Mesenchymal stem cell (in vitro differentiated cells and primary cell): Measurements from ENCODE around the gene ABCD1.
A peak's percentile ranks its signal among the peaks of the same experiment; 100 is the strongest.

ENCODE experiments used
- DNase-seq: peaks from one replicate; pipeline ENCODE4 v3.0.0-alpha.2; 2013
- H2AFZ ChIP-seq: one replicate; pipeline ENCODE4 v1.6.1; 2013; ENCODE audit warnings: low read depth, mild to moderate bottlenecking, control low read depth, inconsistent platforms, low read length, moderate library complexity
- H2AK5ac ChIP-seq: 2 replicates; pipeline ENCODE4 v1.6.1; 2013; ENCODE audit warnings: low read length, moderate library complexity, mild to moderate bottlenecking, inconsistent platforms; ENCODE audit not compliant: severe bottlenecking
- H2BK120ac ChIP-seq: one replicate; pipeline ENCODE4 v1.6.1; 2013; ENCODE audit warnings: low read depth, mild to moderate bottlenecking, inconsistent platforms, low read length, moderate library complexity
- H2BK12ac ChIP-seq, 2 experiments: one replicate each; pipeline ENCODE4 v1.6.1; 2013; ENCODE audit warnings: inconsistent platforms in 2 of 2, low read length in 2 of 2, mild to moderate bottlenecking in 2 of 2, moderate library complexity in 2 of 2, control low read depth in 1 of 2
- H2BK15ac ChIP-seq: one replicate; pipeline ENCODE4 v1.6.1; 2013; ENCODE audit warnings: mild to moderate bottlenecking, low read depth, inconsistent platforms; ENCODE audit not compliant: poor library complexity, severe bottlenecking
- H2BK5ac ChIP-seq: 2 replicates; pipeline ENCODE4 v1.6.1; 2013; ENCODE audit warnings: low read depth, mild to moderate bottlenecking, low read length, control low read depth, inconsistent platforms; ENCODE audit not compliant: poor library complexity, severe bottlenecking
- H3K14ac ChIP-seq, 2 experiments: one replicate each; pipeline ENCODE4 v1.6.1; 2013; ENCODE audit warnings: inconsistent platforms in 2 of 2, low read length in 2 of 2, control low read depth in 1 of 2, mild to moderate bottlenecking in 1 of 2, moderate library complexity in 1 of 2
- H3K18ac ChIP-seq, 2 experiments: one replicate each; pipeline ENCODE4 v1.6.1; 2013; ENCODE audit warnings: inconsistent platforms in 2 of 2, low read length in 2 of 2, control low read depth in 1 of 2, low read depth in 1 of 2, mild to moderate bottlenecking in 1 of 2
- H3K23ac ChIP-seq, 2 experiments: one replicate each; pipeline ENCODE4 v1.6.1; 2013; ENCODE audit warnings: inconsistent platforms in 2 of 2, low read length in 2 of 2, mild to moderate bottlenecking in 2 of 2, moderate library complexity in 2 of 2, control low read depth in 1 of 2
- H3K27ac ChIP-seq: 2 replicates; pipeline ENCODE4 v1.5.1; 2013; ENCODE audit warnings: mild to moderate bottlenecking, moderate library complexity, low read length, control low read depth, inconsistent platforms; ENCODE audit not compliant: poor library complexity, severe bottlenecking
- H3K27me3 ChIP-seq, 2 experiments: 2 replicates each; pipeline versions ENCODE4 v1.6.1 to v1.7.0; 2013; ENCODE audit warnings: low read length in 2 of 2, mild to moderate bottlenecking in 2 of 2, moderate library complexity in 2 of 2, control low read depth in 1 of 2, inconsistent platforms in 1 of 2; ENCODE audit not compliant: control insufficient read depth in 1 of 2, insufficient read depth in 1 of 2
- H3K36me3 ChIP-seq, 2 experiments: 2 replicates each; pipeline versions ENCODE4 v1.6.1 to v1.7.0; 2013; ENCODE audit warnings: low read length in 2 of 2, control low read depth in 1 of 2, inconsistent platforms in 1 of 2, low read depth in 1 of 2, mild to moderate bottlenecking in 1 of 2; ENCODE audit not compliant: insufficient read depth in 2 of 2, control insufficient read depth in 1 of 2
- H3K4ac ChIP-seq, 2 experiments: one replicate each; pipeline ENCODE4 v1.6.1; 2013; ENCODE audit warnings: inconsistent platforms in 2 of 2, low read length in 2 of 2, mild to moderate bottlenecking in 2 of 2, moderate library complexity in 2 of 2, control low read depth in 1 of 2, low read depth in 1 of 2
- H3K4me1 ChIP-seq: 2 replicates; pipeline ENCODE4 v1.6.1; 2013; ENCODE audit warnings: low read depth, low read length, control low read depth; ENCODE audit not compliant: control insufficient read depth, insufficient read depth
- H3K4me2 ChIP-seq: 2 replicates; pipeline ENCODE4 v1.6.1; 2013; ENCODE audit warnings: low read length, mild to moderate bottlenecking, inconsistent platforms; ENCODE audit not compliant: poor library complexity, severe bottlenecking
- H3K4me3 ChIP-seq, 2 experiments: 2 replicates each; pipeline versions ENCODE4 v1.5.1 to v1.7.0; 2013; ENCODE audit warnings: low read length in 2 of 2, mild to moderate bottlenecking in 2 of 2, control low read depth in 1 of 2, low read depth in 1 of 2; ENCODE audit not compliant: insufficient read depth in 1 of 2
- H3K79me1 ChIP-seq: replicated peaks from 2 replicates; pipeline ENCODE4 v1.6.1; 2013; ENCODE audit warnings: mild to moderate bottlenecking, control low read depth, low read length, inconsistent platforms; ENCODE audit not compliant: poor library complexity, severe bottlenecking
- H3K9ac ChIP-seq: 2 replicates; pipeline ENCODE4 v1.7.0; 2013; ENCODE audit warnings: mild to moderate bottlenecking, low read length, moderate library complexity
- H3K9me3 ChIP-seq: 2 replicates; pipeline ENCODE4 v1.7.0; 2013; ENCODE audit warnings: mild to moderate bottlenecking, low read length; ENCODE audit not compliant: control insufficient read depth
- H4K8ac ChIP-seq: one replicate; pipeline ENCODE4 v1.6.1; 2013; ENCODE audit warnings: inconsistent platforms, mild to moderate bottlenecking, low read length, moderate library complexity
- H4K91ac ChIP-seq: one replicate; pipeline ENCODE4 v1.6.1; 2013; ENCODE audit warnings: mild to moderate bottlenecking, low read length, inconsistent platforms
- WGBS: methylation state at CpG from one replicate; pipeline ENCODE4 v1.1.7; 2013; ENCODE audit warnings: mixed read lengths; 5-methylcytosine and 5-hydroxymethylcytosine counted together

The ABCD1 gene

GRCh38 chrX:153719238-153719637 lies 5.4 kb upstream of the ABCD1 start:
- no peak overlapping the region for H2BK15ac ChIP-seq
- no peak overlapping the region for H3K18ac ChIP-seq
- H2AK5ac ChIP-seq: no peak overlapping the region
- peaks cover 4% of the 10 kb centered on the region for H3K4me1 ChIP-seq
- DNase-seq: no peak
- H3K4me2 ChIP-seq: no peak overlapping the region
- H3K4ac ChIP-seq: no peak overlapping the region
- H3K27ac ChIP-seq: no peak overlapping the region
- no peak overlapping the region for H4K8ac ChIP-seq
- 100% methylated on average over 2 of the region's 2 CpGs for WGBS
- H3K27me3 ChIP-seq: peaks cover 0 to 6% of the 10 kb centered on the region in 2 experiments
- H3K36me3 ChIP-seq: peaks cover 48 to 54% of the 10 kb centered on the region in 2 experiments
- no peak overlapping the region for H3K14ac ChIP-seq
- no peak overlapping the region for H4K91ac ChIP-seq
- no peak overlapping the region for H3K23ac ChIP-seq
- H2BK12ac ChIP-seq: no peak overlapping the region
- no peaks in the 10 kb centered on the region for H3K9me3 ChIP-seq
- no peak overlapping the region for H3K9ac ChIP-seq
- no peak overlapping the region for H3K4me3 ChIP-seq
- no peak overlapping the region for H2BK5ac ChIP-seq
- H3K79me1 ChIP-seq: peaks cover 7% of the 10 kb centered on the region
- H2AFZ ChIP-seq: no peak overlapping the region
- no peak overlapping the region for H2BK120ac ChIP-seq

GRCh38 chrX:153719701-153720100 lies 5.0 kb upstream of the ABCD1 start:
- H3K36me3 ChIP-seq: peaks cover 45 to 50% of the 10 kb centered on the region in 2 experiments
- H4K8ac ChIP-seq: no peak overlapping the region
- H3K4ac ChIP-seq: no peak overlapping the region
- H3K14ac ChIP-seq: no peak overlapping the region
- no peak overlapping the region for H2BK5ac ChIP-seq
- no peak overlapping the region for H3K18ac ChIP-seq
- H3K79me1 ChIP-seq: peaks cover 6% of the 10 kb centered on the region
- H2AK5ac ChIP-seq: no peak overlapping the region
- H3K9ac ChIP-seq: no peak overlapping the region
- no peak overlapping the region for H2BK120ac ChIP-seq
- H3K4me1 ChIP-seq: peaks cover 4% of the 10 kb centered on the region
- no peak overlapping the region for H3K4me3 ChIP-seq
- 100% methylated on average over 2 of the region's 2 CpGs for WGBS
- no peak overlapping the region for H2BK12ac ChIP-seq
- no peak overlapping the region for H4K91ac ChIP-seq
- no peak overlapping the region for H3K23ac ChIP-seq
- no peak overlapping the region for H2AFZ ChIP-seq
- H3K4me2 ChIP-seq: no peak overlapping the region
- H3K27ac ChIP-seq: no peak overlapping the region
- DNase-seq: no peak
- no peaks in the 10 kb centered on the region for H3K9me3 ChIP-seq
- peaks cover 0 to 6% of the 10 kb centered on the region in 2 experiments for H3K27me3 ChIP-seq
- H2BK15ac ChIP-seq: no peak overlapping the region

GRCh38 chrX:153722704-153723350 lies 1.8 kb upstream of the ABCD1 start:
- Histone ChIP-seq H2AK5ac (no peak overlapping the region), H3K27ac (peak overlapping the region; percentile 82), H2BK5ac (no peak overlapping the region), H2AFZ (no peak overlapping the region), H4K91ac (no peak overlapping the region), H3K79me1 (no peaks in the 10 kb centered on the region), H3K23ac (no peak overlapping the region), H2BK120ac (no peak overlapping the region), H2BK15ac (no peak overlapping the region), H3K4me1 (peaks cover 34% of the 10 kb centered on the region), H3K36me3 (peaks cover 26 to 28% of the 10 kb centered on the region in 2 experiments), H3K9ac (peak overlapping the region; percentile 89), H3K4ac (peak overlapping the region in 1 of 2 experiments; percentile 30), H3K9me3 (no peaks in the 10 kb centered on the region), H2BK12ac (no peak overlapping the region), H3K18ac (peak overlapping the region in 1 of 2 experiments; percentile 48), H3K14ac (no peak overlapping the region), H3K4me3 (peak overlapping the region; percentile 66 to 81), H3K4me2 (peak overlapping the region; percentile 5), H4K8ac (no peak overlapping the region), H3K27me3 (peaks cover 0 to 6% of the 10 kb centered on the region in 2 experiments)
- peak; percentile 37 for DNase-seq
- WGBS: 52% methylated on average over 9 of the region's 12 CpGs

- peak; percentile 61 for DNase-seq
- H3K18ac ChIP-seq: peak overlapping the region; percentile 44 to 80
- H3K14ac ChIP-seq: peak overlapping the region in 1 of 2 experiments; percentile 71
- peak overlapping the region; percentile 30 for H2BK15ac ChIP-seq
- peaks cover 22% of the 10 kb centered on the region in 2 experiments for H3K36me3 ChIP-seq
- no peak overlapping the region for H2BK12ac ChIP-seq
- peaks cover 0 to 6% of the 10 kb centered on the region in 2 experiments for H3K27me3 ChIP-seq
- H3K9me3 ChIP-seq: no peaks in the 10 kb centered on the region
- H3K4me1 ChIP-seq: peaks cover 38% of the 10 kb centered on the region
- H2BK120ac ChIP-seq: peak overlapping the region; percentile 34
- H3K27ac ChIP-seq: peak overlapping the region; percentile 82
- peak overlapping the region; percentile 66 to 81 for H3K4me3 ChIP-seq
- H3K79me1 ChIP-seq: peaks cover 4% of the 10 kb centered on the region
- no peak overlapping the region for H3K23ac ChIP-seq
- H3K4me2 ChIP-seq: peak overlapping the region; percentile 47
- H4K8ac ChIP-seq: no peak overlapping the region
- no peak overlapping the region for H2AK5ac ChIP-seq
- under 1% methylated on average over 53 of the region's 78 CpGs for WGBS
- H3K4ac ChIP-seq: peak overlapping the region in 1 of 2 experiments; percentile 61
- peak overlapping the region; percentile 89 for H3K9ac ChIP-seq
- no peak overlapping the region for H4K91ac ChIP-seq
- H2BK5ac ChIP-seq: no peak overlapping the region
- no peak overlapping the region for H2AFZ ChIP-seq
These were observed 1.1 kb upstream of the ABCD1 start for GRCh38 chrX:153723351-153724251.
